NCI-H82 treated with DMSO at 0.1 percent for 48 hours (cell line): Measurements from ENCODE around the gene SEPTIN6.

Source experiments
- DNase-seq: peaks from one replicate; lab custom pipeline; 2025; ENCODE audit not compliant: unreplicated experiment; lab: John Stamatoyannopoulos, UW

Gene SEPTIN6

GRCh38 chrX:119655125-119655524, 37.8 kb downstream of the SEPTIN6 start:
- DNase-seq: no peak

- DNase-seq: no peak
Measured at GRCh38 chrX:119654112-119654531, 38.8 kb downstream of the SEPTIN6 start.

DNA sequence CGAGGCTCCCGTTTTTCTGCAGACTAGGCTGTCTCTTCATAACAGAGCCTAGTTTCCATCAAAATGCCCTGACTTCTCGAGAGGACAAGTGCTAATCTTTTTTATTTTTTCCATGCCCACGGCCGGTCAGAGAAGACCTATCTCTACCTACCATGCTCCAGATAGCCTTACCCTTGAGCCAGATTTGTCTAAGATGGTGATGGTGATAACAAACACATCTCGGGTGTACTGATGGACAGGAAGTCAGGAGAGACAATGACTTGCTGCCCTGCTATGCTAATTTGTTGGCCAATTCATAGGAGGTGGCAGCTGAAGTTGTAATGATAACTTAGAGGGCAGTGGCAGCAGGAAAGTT, 44.6 kb downstream of the SEPTIN6 start:
- DNase-seq: no peak

GRCh38 chrX:119647552-119648420, 45.2 kb downstream of the SEPTIN6 start:
- DNase-seq: no peak

DNA sequence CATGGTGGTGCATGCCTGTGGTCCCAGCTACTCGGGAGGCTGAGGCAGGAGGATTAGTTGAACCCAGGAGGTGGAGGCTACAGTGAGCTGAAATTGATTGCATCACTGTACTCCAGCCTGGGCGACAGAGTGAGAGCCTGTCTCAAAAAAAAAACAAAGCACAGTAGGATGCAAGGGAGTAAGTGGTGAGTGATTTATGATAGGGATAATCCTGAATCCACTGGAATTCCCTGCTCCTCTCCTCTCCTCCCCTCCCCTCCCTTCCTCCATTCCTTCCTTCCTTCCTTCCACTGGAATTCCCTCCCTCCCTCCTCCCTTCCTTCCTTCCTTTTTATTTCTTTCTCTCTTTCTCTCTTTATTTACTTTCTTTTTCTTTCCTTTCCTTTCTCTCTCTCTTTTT, 45.9 kb downstream of the SEPTIN6 start:
- no peak for DNase-seq

- no peak for DNase-seq
Measured at GRCh38 chrX:119646515-119646914, 46.5 kb downstream of the SEPTIN6 start.

- DNase-seq: no peak
Measured at GRCh38 chrX:119643696-119644095, 49.3 kb downstream of the SEPTIN6 start.
